HG02981 (cell line): ENCODE results near the gene NFATC1.
A peak's percentile ranks its signal among the peaks of the same experiment; 100 is the strongest.

Experiments used
- ATAC-seq: cut with Tn5 transposase; IDR thresholded peaks from one replicate; pipeline ENCODE4 v1.9.1; 2021; ENCODE audit warnings: mild to moderate bottlenecking, moderate library complexity; ENCODE audit not compliant: unreplicated experiment

NFATC1 gene

DNA sequence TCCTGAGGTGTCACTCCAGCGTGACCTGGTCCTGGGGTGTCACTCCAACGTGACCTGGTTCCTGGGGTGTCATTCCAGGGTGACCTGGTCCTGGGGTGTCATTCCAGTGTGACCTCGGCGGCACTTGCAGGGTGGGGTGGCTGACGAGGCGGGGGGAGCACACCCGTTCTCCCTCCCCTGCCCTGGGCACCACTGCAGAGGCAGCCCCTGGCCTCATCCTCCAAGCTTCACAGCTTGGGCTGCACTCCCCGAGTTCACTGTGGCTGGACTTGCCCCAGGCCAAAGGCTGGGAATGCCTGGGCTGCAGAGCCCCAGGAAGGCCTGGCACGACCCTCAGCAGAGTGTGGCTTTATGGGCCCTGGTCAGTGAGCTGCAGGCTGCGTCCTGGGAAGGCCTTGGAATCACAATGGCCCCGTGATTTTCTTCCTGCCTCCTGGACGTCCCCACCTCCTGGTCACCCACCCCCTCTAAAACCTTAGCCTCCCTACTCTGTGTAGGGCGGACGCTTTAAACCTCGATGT, 88.3 kb downstream of the NFATC1 start:
- no peak for ATAC-seq

DNA sequence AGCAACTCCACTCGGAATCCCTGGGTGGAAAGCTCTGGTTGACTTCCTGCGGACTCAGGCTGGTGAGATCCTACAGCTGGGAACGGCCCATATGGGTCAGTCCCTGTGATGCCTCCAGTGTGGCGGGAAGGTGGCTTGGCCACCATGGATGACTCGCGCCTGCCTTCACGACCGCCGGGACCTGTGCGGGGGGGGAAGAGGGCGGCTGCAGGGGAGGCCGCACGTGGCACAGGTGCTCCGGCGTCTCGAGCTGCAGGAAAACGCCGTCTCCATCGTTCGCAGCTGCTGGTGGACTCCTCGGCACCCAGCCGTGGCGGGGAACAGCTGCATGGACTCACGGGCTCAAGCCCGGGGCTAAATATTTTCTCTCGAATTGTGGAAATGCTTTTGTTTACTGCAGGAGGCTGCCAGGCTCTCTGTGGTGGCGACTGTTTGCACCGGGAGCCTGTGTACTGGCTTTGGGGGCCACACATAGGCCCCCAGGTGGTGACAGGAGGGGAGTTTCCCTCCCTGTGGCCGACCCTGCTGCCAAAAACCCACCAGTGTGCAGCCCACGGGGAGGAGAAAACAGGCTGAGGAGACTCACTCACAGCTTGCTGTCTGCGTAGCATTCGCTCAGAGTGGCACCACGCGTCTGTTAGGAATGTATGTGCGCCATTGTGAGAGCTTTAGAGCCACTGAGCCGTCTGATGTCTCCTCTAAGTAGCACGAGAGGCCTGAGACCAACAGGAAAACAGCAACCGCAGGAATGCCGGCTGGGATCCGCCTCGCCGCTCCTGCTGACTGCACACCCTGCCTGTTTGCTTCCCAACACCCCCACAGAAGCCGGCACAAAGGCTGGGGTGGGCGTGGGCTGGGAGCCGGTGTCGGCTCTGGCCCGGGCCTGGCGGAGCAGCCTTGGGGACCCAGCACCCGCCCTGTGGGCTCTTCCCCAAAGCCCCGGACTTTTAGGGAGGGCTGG, 89.2 kb downstream of the NFATC1 start:
- no peak for ATAC-seq

GRCh38 chr18:79485788-79486355, 90.1 kb downstream of the NFATC1 start:
- no peak for ATAC-seq

GRCh38 chr18:79486356-79487182, 90.8 kb downstream of the NFATC1 start:
- no peak for ATAC-seq

- ATAC-seq, result no peak
Measured at GRCh38 chr18:79487183-79487800, 91.6 kb downstream of the NFATC1 start.

DNA sequence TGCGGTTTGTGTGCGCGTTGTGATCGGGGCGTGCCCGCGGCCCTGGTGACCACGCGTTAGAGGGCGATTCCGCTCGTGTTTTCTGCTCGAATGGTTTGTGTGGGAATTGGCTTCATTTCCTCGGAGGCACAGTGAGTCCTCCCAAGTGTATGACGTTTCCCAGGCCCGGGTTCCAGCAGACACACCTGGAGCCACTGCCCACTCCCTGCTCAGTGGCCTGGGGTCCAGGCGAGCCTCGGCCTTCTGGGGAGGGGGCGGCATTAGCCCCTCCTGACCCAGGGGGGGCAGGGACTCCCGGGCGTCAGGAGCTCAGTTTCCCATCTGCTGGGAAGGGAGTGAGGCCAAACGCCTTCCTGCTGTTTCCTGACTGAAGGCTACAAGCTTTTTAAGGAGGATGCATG, 92.1 kb downstream of the NFATC1 start:
- no peak for ATAC-seq

DNA sequence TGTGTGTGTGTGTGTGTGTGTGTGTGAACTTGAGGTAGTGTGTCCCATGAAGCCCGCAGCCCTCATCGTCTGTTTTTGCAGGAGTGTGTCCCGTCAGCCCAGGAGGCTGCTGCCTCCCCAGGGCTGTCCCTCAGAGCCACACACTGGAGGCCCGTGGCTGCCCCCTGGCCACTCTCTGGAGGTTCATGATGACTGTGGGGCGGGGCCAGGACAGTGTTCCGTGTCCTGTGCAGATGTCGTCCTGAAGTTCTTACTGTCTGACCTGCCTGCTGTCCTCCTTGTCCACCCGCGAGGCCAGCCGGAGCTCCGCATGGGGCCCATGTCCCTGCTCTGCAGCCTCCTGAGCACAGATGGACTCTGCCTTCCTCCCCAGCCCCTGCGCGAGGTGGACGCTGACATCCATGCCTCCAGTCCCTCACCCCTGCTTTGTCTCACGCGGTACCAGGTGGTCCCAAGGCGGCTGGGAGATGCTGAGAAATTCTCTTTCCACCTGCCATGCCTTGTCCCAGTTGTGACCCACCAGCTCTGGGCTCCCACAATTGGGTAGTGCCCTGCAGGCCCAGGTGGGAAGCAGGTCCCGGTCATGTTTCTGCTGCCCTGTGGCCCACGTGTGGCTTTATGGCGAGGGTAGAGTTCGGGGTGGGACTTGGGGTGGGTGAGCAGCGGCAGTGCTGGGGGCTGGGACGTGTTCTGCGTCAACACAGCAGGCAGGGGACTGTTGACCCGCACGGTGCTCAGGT, 92.8 kb downstream of the NFATC1 start:
- no peak for ATAC-seq

GRCh38 chr18:79489051-79489898, 93.5 kb downstream of the NFATC1 start:
- no peak for ATAC-seq

DNA sequence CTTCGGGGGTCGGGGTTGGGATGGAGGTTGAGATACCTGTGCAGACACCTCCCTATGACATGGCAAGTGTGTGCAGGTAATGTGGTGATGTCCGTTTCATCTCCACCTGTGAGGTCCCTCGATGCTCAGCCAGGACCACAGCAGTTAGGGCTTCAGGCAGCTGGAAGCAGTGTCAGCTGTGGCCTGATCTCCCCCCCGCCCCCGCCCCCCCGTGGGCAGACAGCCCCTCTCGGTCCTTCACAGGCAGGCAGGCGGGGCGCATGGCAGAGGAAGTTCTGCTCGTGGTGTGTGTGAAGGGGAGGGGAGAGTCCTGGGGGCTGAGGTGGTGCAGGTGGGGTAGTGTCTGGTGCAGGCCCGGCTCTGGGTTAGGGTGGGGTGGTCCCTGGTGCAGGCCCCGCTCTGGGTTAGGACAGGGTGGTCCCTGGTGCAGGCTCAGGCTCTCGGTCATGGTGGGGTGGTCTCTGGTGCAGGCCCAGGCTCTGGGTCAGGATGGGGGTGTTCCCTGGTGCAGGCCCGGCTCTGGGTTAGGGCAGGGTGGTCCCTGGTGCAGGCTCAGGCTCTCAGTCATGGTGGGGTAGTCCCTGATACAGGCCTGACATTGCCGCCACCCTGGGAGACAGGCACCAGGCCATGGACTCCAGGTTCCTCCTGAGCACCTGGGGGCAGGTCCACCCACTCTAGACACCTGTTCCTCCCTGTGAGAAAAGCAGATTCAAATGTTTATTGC, 94.3 kb downstream of the NFATC1 start:
- ATAC-seq, result no peak

GRCh38 chr18:79490626-79491041, 94.9 kb downstream of the NFATC1 start:
- ATAC-seq, result no peak

DNA sequence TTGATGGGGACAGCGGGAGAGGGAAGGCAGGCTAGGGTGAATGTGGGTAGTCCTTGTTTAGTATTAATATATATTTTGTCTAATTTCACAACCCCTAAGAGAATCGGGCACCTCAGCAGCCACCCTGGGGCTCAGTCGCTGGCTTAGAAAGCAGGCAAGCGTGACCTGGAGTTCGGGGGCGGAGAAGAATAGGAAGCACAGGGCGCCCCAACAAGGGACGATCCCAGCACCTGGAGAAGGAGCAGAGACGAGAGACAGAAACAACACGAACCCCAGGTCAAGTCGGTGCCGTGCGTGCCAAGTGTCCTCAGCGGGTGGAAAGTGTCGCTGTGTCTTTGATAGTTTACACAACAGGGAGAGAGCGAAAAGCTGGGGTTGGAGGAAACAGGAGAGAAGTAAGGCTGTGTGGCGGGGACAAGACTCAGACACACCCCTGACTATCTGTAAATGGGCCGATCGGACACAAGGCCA, 95.4 kb downstream of the NFATC1 start:
- no peak for ATAC-seq

- ATAC-seq, result no peak
Measured at GRCh38 chr18:79493211-79493800, 97.6 kb downstream of the NFATC1 start.

GRCh38 chr18:79493801-79494211, 98.1 kb downstream of the NFATC1 start:
- no peak for ATAC-seq

DNA sequence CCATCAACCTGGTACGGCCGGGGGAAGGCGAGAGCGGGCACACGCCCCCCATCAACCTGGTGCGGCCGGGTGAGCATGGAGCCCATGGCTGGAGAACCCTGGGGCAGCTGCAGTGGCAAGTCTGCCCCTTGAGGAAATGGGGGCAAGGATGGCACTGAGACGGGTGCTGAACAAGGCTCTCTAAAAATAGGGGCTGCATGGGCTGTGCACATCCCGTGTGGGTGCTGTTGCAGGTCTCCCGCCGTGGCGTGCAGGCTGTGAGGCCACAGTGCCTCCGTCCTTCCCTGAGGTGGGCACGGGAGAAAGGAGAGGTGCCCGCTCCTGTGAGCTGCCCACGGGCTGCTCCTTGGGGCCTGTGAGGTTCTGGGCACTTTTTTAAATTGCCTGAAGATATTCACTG, 99.2 kb downstream of the NFATC1 start:
- ATAC-seq, result no peak

DNA sequence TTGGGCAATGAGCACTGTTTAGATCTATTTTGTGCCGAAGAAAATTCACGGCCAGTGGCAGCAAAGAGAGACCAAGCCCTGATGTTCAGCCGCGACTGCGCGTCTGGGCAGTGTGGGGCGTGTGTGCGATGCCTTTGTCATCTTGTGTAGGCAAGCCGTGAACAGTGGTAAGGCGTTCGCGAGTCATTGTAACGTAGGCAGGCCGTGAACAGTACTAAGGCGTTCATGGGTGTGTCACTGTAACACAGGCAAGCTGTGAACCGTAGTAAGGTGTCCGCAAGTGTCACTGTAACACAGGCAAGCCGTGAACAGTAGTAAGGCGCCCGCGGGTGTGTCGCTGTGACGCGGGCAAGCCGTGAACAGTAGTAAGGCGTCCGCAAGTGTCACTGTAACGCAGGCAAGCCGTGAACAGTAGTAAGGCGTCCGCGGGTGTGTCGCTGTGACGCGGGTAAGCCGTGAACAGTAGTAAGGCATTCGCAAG, 99.9 kb downstream of the NFATC1 start:
- no peak for ATAC-seq

DNA sequence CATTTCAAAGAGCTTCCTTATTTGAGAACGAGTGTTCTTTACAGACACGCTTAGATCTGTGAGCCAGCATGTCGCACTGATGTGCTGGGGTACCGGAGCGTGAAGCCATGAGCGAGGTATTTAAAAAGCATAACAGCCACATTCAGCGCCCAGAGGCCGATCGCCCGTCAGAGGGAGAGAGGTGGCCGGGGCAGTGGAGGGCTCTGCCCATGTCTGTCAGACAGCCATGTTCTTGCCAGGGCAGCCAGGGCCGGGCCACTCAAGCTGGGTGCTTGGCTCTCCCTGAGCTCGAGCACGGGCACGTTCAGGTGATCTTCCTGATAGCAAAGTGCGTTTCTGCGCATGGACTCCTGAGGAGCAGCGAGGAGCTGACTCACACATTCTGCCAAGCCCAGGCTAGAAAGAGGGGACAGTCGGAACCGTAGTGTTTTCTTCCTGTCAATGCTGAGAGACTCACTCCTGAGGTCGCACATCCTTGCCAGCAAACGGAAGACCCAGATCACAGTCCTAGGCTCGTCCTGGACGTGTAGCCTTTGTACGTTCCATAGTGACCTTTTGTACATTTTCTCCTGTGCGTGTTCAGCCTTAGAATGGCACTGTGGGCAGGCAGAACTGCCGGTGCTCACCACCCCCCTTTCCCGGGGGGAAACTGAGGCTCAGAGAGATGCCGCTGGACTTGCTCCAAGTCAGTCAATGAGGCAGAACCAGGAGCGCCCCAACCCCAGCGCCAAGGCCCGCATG, 100.7 kb downstream of the NFATC1 start:
- no peak for ATAC-seq

GRCh38 chr18:79496978-79497637, 101.4 kb downstream of the NFATC1 start:
- peak; percentile 43 for ATAC-seq
